ENCODE measurements around the gene GATAD2A. TPM values are rescaled to one million over a fixed set of nuclear protein-coding genes. Genes with fewer than 3 reads are reported as not detected.

Gene GATAD2A
- total RNA-seq, 4 donors from 2014 or later, result 45.6 to 102 (median 65.7) TPM

- Histone ChIP-seq H3K36me3 (no peaks in the 10 kb centered on the region), H3K4me3 (no peak overlapping the region), H3K4me1 (no peaks in the 10 kb centered on the region), H3K27me3 (peaks cover 32% of the 10 kb centered on the region), H3K9me3 (no peaks in the 10 kb centered on the region), H3K27ac (no peak overlapping the region)
- in situ Hi-C loops (cut with MboI; ENCODE audit: low pct_ligation_motif_present in 1 of 4, low pct_unique_long_range_greater_than_20kb in 1 of 4, low sequenced_read_pairs in 3 of 4), result no loop called here
- 83% methylated on average over 9 of the region's 10 CpGs; no CpG with 5 or more reads in 1 of the 2 donors for WGBS, 2 donors (ENCODE audit: low coverage in 1 of 2)
- intact Hi-C loops (cut with DNase I; ENCODE audit: low total_unique reads), result no loop called here
- no peak for TF ChIP-seq EP300 (IDR thresholded peaks at IDR 0.05; ENCODE audit: low read depth)
- no peak for TF ChIP-seq POLR2AphosphoS5 (IDR thresholded peaks at IDR 0.05)
- no peak for DNase-seq
Measured at GRCh38 chr19:19550972-19551852, 145.7 kb downstream of the GATAD2A start.

DNA sequence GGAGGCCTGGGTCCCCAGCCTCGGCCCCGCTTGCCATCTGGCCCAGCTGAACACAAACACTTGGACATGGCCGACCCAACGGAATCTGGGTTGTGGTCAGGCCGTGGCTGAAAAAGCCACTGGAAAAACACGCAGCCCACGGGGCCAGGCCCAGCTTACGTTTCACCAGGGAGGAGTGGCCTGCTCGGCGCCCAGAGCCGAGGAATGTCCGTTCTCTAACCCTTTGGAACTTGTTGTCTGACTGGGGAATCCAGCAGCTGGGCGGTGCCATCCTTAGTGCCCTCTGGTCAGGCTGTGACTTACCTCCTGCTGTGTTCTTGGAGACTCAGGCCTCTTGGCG lies 146.3 kb downstream of the GATAD2A start:
- in situ Hi-C loops (cut with MboI; ENCODE audit: low pct_ligation_motif_present in 1 of 4, low pct_unique_long_range_greater_than_20kb in 1 of 4, low sequenced_read_pairs in 3 of 4), result no loop called here
- H3K36me3 ChIP-seq, result no peaks in the 10 kb centered on the region
- H3K9me3 ChIP-seq, result no peaks in the 10 kb centered on the region

GRCh38 chr19:19552798-19553197 lies 147.3 kb downstream of the GATAD2A start:
- H3K4me1 ChIP-seq, result no peaks in the 10 kb centered on the region
- peaks cover 18% of the 10 kb centered on the region for H3K27me3 ChIP-seq
- intact Hi-C loops (cut with DNase I; ENCODE audit: low total_unique reads), result no loop called here
- in situ Hi-C loops (cut with MboI; ENCODE audit: low pct_ligation_motif_present in 1 of 4, low pct_unique_long_range_greater_than_20kb in 1 of 4, low sequenced_read_pairs in 3 of 4), result no loop called here
- DNase-seq, result peak; percentile 42
- H3K9me3 ChIP-seq, result no peaks in the 10 kb centered on the region
- no peak overlapping the region for H3K27ac ChIP-seq
- no peak for TF ChIP-seq POLR2A (IDR thresholded peaks at IDR 0.05)
- peak; percentile 38 to 67 (median 60) for TF ChIP-seq CTCF (IDR thresholded peaks at IDR 0.05)
- TF ChIP-seq POLR2AphosphoS5 (IDR thresholded peaks at IDR 0.05), result no peak
- no peak for TF ChIP-seq EP300 (IDR thresholded peaks at IDR 0.05; ENCODE audit: low read depth)
- 64% methylated on average over 3 of the region's 6 CpGs; no CpG with 5 or more reads in 1 of the 2 donors for WGBS, 2 donors (ENCODE audit: low coverage in 1 of 2)
- H3K36me3 ChIP-seq, result no peaks in the 10 kb centered on the region
- no peak overlapping the region for H3K4me3 ChIP-seq

More for the DNA sequence above, 146.3 kb downstream of the GATAD2A start:
- Histone ChIP-seq H3K27me3 (peaks cover 28% of the 10 kb centered on the region), H3K27ac (no peak overlapping the region), H3K4me3 (no peak overlapping the region), H3K4me1 (no peaks in the 10 kb centered on the region)
- 87% methylated on average over 6 of the region's 14 CpGs; no CpG with 5 or more reads in 1 of the 2 donors for WGBS, 2 donors (ENCODE audit: low coverage in 1 of 2)
- no peak for DNase-seq
- intact Hi-C loops (cut with DNase I; ENCODE audit: low total_unique reads), result no loop called here
- TF ChIP-seq CTCF (IDR thresholded peaks at IDR 0.05), result no peak
- TF ChIP-seq POLR2A (IDR thresholded peaks at IDR 0.05), result no peak

GRCh38 chr19:19553670-19554069 lies 148.2 kb downstream of the GATAD2A start:
- H3K27ac ChIP-seq, result no peak overlapping the region
- H3K4me3 ChIP-seq, result no peak overlapping the region
- intact Hi-C loops (cut with DNase I; ENCODE audit: low total_unique reads), result no loop called here
- H3K36me3 ChIP-seq, result no peaks in the 10 kb centered on the region
- TF ChIP-seq POLR2A (IDR thresholded peaks at IDR 0.05) (no peak), CTCF (IDR thresholded peaks at IDR 0.05) (no peak), EP300 (IDR thresholded peaks at IDR 0.05; ENCODE audit: low read depth) (no peak), POLR2AphosphoS5 (IDR thresholded peaks at IDR 0.05) (no peak)
- no peaks in the 10 kb centered on the region for H3K4me1 ChIP-seq
- H3K27me3 ChIP-seq, result peaks cover 10% of the 10 kb centered on the region
- WGBS, 2 donors (ENCODE audit: low coverage in 1 of 2), result 79 to 89% methylated on average over 7 to 10 of the region's 10 CpGs
- no peak for DNase-seq
- in situ Hi-C loops (cut with MboI; ENCODE audit: low pct_ligation_motif_present in 1 of 4, low pct_unique_long_range_greater_than_20kb in 1 of 4, low sequenced_read_pairs in 3 of 4), result no loop called here
- no peaks in the 10 kb centered on the region for H3K9me3 ChIP-seq

All from transverse colon (tissue), 4 donors.